ENCODE measurements around the gene PPP4C.

DNA sequence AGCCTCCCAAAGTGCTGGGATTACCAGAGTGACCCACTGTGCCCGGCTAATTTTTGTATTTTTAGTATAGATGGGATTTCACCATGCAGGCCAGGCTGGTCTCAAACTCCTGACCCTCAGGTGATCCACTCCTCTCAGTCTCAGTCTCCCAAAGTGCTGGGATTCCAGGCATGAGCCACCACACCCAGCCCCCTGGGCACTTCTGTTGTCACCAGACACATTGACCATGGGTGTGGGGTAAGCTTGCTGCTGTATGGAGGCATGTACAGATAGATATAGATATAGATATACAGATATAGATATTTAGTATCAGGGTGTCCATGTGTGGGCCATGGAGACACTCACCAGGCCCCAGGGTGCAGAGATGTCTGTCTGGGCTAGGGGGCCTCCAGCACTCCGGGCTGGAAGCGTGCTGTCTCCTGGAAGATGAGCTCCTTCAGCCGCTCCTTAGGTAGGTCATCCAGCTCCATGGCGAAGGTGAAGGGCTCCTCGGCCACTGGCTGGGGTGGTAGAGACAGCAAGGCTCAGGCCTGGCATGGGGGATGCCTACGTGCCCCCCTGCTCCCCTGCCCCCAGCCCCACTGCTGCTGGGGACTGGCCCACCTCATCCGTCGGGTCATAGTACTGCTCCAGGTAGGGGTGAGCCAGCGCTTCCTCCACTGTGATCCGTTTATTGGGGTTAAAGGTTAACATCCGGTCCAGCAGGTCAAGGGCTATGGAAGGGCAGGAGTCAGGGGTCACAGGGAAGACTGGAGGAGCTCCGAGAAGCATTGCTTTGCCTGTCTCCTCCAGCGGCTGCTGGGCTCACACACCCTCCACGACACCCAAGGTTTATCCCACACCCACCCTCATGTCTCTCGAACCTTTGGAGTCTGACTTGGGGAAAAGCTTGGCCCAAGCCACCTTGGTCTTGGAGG lies 40.8 kb downstream of the PPP4C start:
- TF ChIP-seq, protein P1, sequence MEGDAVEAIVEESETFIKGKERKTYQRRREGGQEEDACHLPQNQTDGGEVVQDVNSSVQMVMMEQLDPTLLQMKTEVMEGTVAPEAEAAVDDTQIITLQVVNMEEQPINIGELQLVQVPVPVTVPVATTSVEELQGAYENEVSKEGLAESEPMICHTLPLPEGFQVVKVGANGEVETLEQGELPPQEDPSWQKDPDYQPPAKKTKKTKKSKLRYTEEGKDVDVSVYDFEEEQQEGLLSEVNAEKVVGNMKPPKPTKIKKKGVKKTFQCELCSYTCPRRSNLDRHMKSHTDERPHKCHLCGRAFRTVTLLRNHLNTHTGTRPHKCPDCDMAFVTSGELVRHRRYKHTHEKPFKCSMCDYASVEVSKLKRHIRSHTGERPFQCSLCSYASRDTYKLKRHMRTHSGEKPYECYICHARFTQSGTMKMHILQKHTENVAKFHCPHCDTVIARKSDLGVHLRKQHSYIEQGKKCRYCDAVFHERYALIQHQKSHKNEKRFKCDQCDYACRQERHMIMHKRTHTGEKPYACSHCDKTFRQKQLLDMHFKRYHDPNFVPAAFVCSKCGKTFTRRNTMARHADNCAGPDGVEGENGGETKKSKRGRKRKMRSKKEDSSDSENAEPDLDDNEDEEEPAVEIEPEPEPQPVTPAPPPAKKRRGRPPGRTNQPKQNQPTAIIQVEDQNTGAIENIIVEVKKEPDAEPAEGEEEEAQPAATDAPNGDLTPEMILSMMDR (IDR thresholded peaks at IDR 0.05), result no peak
- no peak for TF ChIP-seq POLR2A (IDR thresholded peaks at IDR 0.05)
- TF ChIP-seq EP300 (IDR thresholded peaks at IDR 0.05), result no peak

Measured in gastroesophageal sphincter (tissue), 3 donors.